HG03108 (cell line): ENCODE measurements around the gene TRIM64.
"Not testable (repeated sequence)": the region's sequence is repeated elsewhere in the genome, so short reads cannot be mapped to it uniquely, and the experiment has no call there.

Source experiments
- ATAC-seq: cut with Tn5 transposase; IDR thresholded peaks from one replicate; pipeline ENCODE4 v1.9.1; 2021; ENCODE audit warnings: moderate library complexity; ENCODE audit not compliant: unreplicated experiment

The TRIM64 gene, protein sequence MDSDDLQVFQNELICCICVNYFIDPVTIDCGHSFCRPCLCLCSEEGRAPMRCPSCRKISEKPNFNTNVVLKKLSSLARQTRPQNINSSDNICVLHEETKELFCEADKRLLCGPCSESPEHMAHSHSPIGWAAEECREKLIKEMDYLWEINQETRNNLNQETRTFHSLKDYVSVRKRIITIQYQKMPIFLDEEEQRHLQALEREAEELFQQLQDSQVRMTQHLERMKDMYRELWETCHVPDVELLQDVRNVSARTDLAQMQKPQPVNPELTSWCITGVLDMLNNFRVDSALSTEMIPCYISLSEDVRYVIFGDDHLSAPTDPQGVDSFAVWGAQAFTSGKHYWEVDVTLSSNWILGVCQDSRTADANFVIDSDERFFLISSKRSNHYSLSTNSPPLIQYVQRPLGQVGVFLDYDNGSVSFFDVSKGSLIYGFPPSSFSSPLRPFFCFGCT

DNA sequence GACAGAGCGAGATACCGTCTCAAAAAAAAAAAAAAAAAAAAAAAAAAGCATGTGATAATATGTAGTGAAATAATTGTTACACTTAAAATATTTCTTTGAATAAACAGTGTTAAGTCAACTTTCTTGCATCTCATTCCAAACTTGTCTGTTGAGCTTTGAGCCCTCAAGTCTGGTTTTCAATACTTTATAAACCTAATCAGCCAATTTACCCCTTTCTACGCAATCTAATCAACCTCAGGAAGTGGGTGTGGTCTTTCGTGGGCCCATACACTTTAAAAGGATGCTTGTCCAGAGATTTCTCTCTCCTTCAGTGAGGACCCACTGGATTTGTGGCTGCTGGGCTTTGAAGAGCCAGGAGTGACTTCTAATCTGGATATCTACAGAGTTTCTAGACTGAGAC lies at the start of gene TRIM64:
Gene TRIM64, plus strand, starts transcription at position 301 of the 400 bp plus-strand sequence. CDS start 2,467 bp downstream, outside the sequence.
- ATAC-seq, result not testable (repeated sequence)

DNA sequence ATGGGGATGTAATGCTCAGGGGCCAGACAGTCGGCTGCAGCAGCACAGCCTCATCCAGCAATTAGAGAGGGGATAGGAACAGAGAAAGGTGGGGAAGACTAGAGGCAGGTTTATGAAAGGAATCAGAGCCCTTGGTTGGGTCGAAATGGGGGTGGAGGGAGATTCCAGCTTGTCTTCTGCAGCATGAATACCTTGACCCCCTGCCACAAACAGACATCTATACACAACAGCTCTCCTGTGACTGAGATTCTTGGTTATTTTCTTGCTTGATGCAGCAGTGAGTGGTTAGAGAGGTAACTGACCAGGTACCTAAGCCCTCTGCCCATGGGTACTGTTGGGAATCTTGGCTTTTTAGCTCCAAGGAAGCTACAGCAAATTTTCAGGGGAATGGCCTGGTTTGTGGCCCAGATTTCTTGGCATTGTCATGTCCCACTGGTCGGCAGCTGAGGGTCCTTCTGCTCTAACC lies 43.6 kb upstream of the TRIM64 start, which contains the start of gene TRIM49D1:
Gene TRIM49D1, minus strand, starts transcription at position 51 of the 466 bp plus-strand sequence. CDS start 4,535 bp downstream, outside the sequence.
- no peak for ATAC-seq

DNA sequence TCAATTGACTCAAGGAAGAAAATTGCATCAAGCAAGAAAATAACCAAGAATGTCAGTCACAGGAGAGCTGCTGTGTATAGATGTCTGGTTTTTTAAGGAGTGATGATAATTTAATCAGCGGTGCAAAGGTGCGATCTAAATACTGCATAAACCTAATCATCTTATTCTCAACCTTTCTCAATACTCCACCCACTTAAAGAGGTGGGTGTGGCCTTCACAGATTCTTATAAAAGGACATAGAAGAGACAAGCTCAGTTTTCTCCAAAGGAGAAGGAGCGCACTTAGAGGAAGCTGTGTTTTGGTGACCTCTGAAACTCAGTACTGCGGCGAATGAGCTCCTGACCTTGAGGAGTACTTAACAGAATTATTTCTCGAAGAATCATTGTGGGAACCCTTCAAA lies 42.1 kb upstream of the TRIM64 start, which contains the start of gene TRIM49D2:
Gene TRIM49D2, plus strand, starts transcription at position 301 of the 400 bp plus-strand sequence. CDS start 2,698 bp downstream, outside the sequence.
- not testable (repeated sequence) for ATAC-seq

DNA sequence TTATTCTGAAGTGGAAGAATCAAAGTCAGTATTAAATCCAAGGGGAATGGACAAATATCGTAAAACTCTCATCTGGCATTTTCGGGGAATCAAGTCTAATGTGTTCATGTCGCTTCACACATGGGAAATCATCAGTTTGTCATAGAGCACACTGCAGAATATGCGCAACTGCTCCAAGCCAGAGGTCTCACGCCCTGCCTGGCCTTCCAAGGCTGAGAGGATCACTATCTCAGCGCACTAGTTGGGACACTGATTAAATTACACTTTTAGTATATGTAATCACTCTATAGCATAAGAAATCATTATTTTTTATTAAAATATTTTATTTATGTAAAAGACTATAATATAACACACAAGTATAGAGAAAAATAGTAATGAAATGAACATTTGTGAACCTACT lies 5.0 kb upstream of the TRIM64 start:
- not testable (repeated sequence) for ATAC-seq
